Activated T-helper 1 cell treated with anti-CD3 and anti-CD28 coated beads, Interleukin-12 subunit alpha, Interleukin-12 subunit beta, Interleukin-2, Interleukin-4 antibody, amounts not matched to agents 30 ng/mL and 10 ng/mL and 1 ng/mL, durations not matched to agents 14 hours and 24 hours and 36 hours (primary cell): ENCODE data around the gene SDHC. TPM values are rescaled to one million over a fixed set of nuclear protein-coding genes. Genes with fewer than 3 reads are reported as not detected.
"Not testable (repeated sequence)": the region's sequence is repeated elsewhere in the genome, so short reads cannot be mapped to it uniquely, and the experiment has no call there.

Experiments used
- DNase-seq: peaks from one replicate; pipeline ENCODE4 v3.0.0; 2021; ENCODE audit warnings: low spot score
- H3K27ac Mint-ChIP-seq: one replicate; pipeline ENCODE4 v1.8.0; 2021; ENCODE audit warnings: mild to moderate bottlenecking, mixed read lengths
- H3K27me3 Mint-ChIP-seq: one replicate; pipeline ENCODE4 v1.8.0; 2022; ENCODE audit warnings: mild to moderate bottlenecking, moderate library complexity, mixed read lengths; ENCODE audit not compliant: insufficient read depth
- H3K36me3 Mint-ChIP-seq: one replicate; pipeline ENCODE4 v1.8.0; 2021; ENCODE audit warnings: low read depth, mixed read lengths
- H3K4me1 Mint-ChIP-seq: one replicate; pipeline ENCODE4 v1.8.0; 2021; ENCODE audit warnings: low read depth, mixed read lengths
- H3K4me3 Mint-ChIP-seq: one replicate; pipeline ENCODE4 v1.8.0; 2021; ENCODE audit warnings: mild to moderate bottlenecking, moderate library complexity, mixed read lengths
- H3K9me3 Mint-ChIP-seq: one replicate; pipeline ENCODE4 v1.8.0; 2021; ENCODE audit warnings: mixed read lengths
- intact Hi-C: fragments of 100-400 bp; cut with micrococcal nuclease; formaldehyde crosslinking; loops from one replicate; pipeline ENCODE4 v1.15.1; 2024
- total RNA-seq: library from RNA; stranded (reverse); gene quantifications from 2 replicates; pipeline ENCODE4 v1.2.3, GENCODE V29; 2022

The SDHC gene
- total RNA-seq, 1 donor from 2014 or later = 157 TPM

- DNase-seq = no peak
- Mint-ChIP-seq H3K27me3 (no peaks in the 10 kb centered on the region), H3K4me1 (peaks cover 5% of the 10 kb centered on the region), H3K9me3 (no peaks in the 10 kb centered on the region), H3K27ac (no peak overlapping the region), H3K36me3 (no peaks in the 10 kb centered on the region), H3K4me3 (no peak overlapping the region)
- intact Hi-C loops = no loop called here
These were observed 16.1 kb upstream of the SDHC start for GRCh38 chr1:161298116-161298515.

- no peak for DNase-seq
- H3K4me1 Mint-ChIP-seq = peaks cover 16% of the 10 kb centered on the region
- no peaks in the 10 kb centered on the region for H3K9me3 Mint-ChIP-seq
- H3K36me3 Mint-ChIP-seq = peaks cover 1% of the 10 kb centered on the region
- no peak overlapping the region for H3K27ac Mint-ChIP-seq
- no peaks in the 10 kb centered on the region for H3K27me3 Mint-ChIP-seq
- no peak overlapping the region for H3K4me3 Mint-ChIP-seq
- intact Hi-C loops = no loop called here
These were observed 14.8 kb upstream of the SDHC start for GRCh38 chr1:161299347-161299746.

- no peak for DNase-seq
- Mint-ChIP-seq H3K27ac (no peak overlapping the region), H3K4me3 (no peak overlapping the region), H3K27me3 (no peaks in the 10 kb centered on the region), H3K36me3 (peaks cover 1% of the 10 kb centered on the region), H3K9me3 (no peaks in the 10 kb centered on the region), H3K4me1 (peaks cover 27% of the 10 kb centered on the region)
- intact Hi-C loops = no loop called here
These were observed 13.7 kb upstream of the SDHC start for GRCh38 chr1:161300478-161300877.

- H3K4me3 Mint-ChIP-seq = peak overlapping the region; percentile 99
- peaks cover 3% of the 10 kb centered on the region for H3K36me3 Mint-ChIP-seq
- intact Hi-C loops = no loop called here
- DNase-seq = no peak
- no peaks in the 10 kb centered on the region for H3K27me3 Mint-ChIP-seq
- H3K9me3 Mint-ChIP-seq = no peaks in the 10 kb centered on the region
- peaks cover 52% of the 10 kb centered on the region for H3K4me1 Mint-ChIP-seq
- peak overlapping the region; percentile 94 for H3K27ac Mint-ChIP-seq
These were observed 9.0 kb upstream of the SDHC start for GRCh38 chr1:161304927-161305866.

GRCh38 chr1:161305867-161306519 lies 8.2 kb upstream of the SDHC start:
- Mint-ChIP-seq H3K36me3 (peaks cover 3% of the 10 kb centered on the region), H3K27ac (peak overlapping the region; percentile 94), H3K9me3 (no peaks in the 10 kb centered on the region), H3K4me1 (peaks cover 52% of the 10 kb centered on the region), H3K4me3 (peak overlapping the region; percentile 99), H3K27me3 (no peaks in the 10 kb centered on the region)
- intact Hi-C loops = loop anchor here (1.0 to 2.0 kb wide), 4 partner anchors 8 to 123 kb away; partner anchors contain the start of gene SDHC
- peak; percentile 82 for DNase-seq

GRCh38 chr1:161307230-161307768 lies 6.9 kb upstream of the SDHC start:
- peaks cover 3% of the 10 kb centered on the region for H3K36me3 Mint-ChIP-seq
- peaks cover 2% of the 10 kb centered on the region for H3K27me3 Mint-ChIP-seq
- peak overlapping the region; percentile 19 for H3K4me3 Mint-ChIP-seq
- peak overlapping the region; percentile 30 for H3K27ac Mint-ChIP-seq
- no peak for DNase-seq
- intact Hi-C loops = loop anchor here (2.0 kb wide), 1 partner anchor 124 kb away; no protein-coding TSS in a partner anchor
- H3K9me3 Mint-ChIP-seq = no peaks in the 10 kb centered on the region
- peaks cover 52% of the 10 kb centered on the region for H3K4me1 Mint-ChIP-seq

- Mint-ChIP-seq H3K9me3 (no peaks in the 10 kb centered on the region), H3K4me3 (no peak overlapping the region), H3K27ac (peak overlapping the region; percentile 10), H3K27me3 (peaks cover 2% of the 10 kb centered on the region), H3K4me1 (peaks cover 52% of the 10 kb centered on the region), H3K36me3 (peaks cover 3% of the 10 kb centered on the region)
- intact Hi-C loops = loop anchor here (2.0 kb wide), 1 partner anchor 125 kb away; no protein-coding TSS in a partner anchor
- no peak for DNase-seq
These were observed 6.1 kb upstream of the SDHC start for GRCh38 chr1:161307892-161308638.

- H3K4me3 Mint-ChIP-seq = no peak within 1 kb of the TSS
- H3K9me3 Mint-ChIP-seq = no peaks in the 10 kb centered on the region
- peaks cover 2% of the 10 kb centered on the region for H3K36me3 Mint-ChIP-seq
- DNase-seq = no peak
- peaks cover 47% of the 10 kb centered on the region for H3K4me1 Mint-ChIP-seq
- no peak within 1 kb of the TSS for H3K27ac Mint-ChIP-seq
- peaks cover 2% of the 10 kb centered on the region for H3K27me3 Mint-ChIP-seq
- intact Hi-C loops = no loop called here
These were observed 4.3 kb upstream of the SDHC start, which contains the start of gene MPZ for GRCh38 chr1:161309868-161310267. Gene MPZ (minus strand): TSS chr1:161309968. CDS start chr1:161309905, 63 bp downstream.

GRCh38 chr1:161311595-161312181 lies 2.5 kb upstream of the SDHC start:
- DNase-seq = no peak
- intact Hi-C loops = no loop called here
- Mint-ChIP-seq H3K27me3 (peaks cover 2% of the 10 kb centered on the region), H3K27ac (no peak overlapping the region), H3K9me3 (no peaks in the 10 kb centered on the region), H3K36me3 (no peaks in the 10 kb centered on the region), H3K4me3 (no peak overlapping the region), H3K4me1 (peaks cover 46% of the 10 kb centered on the region)

- peak overlapping the region; percentile 87 for H3K27ac Mint-ChIP-seq
- H3K36me3 Mint-ChIP-seq = peaks cover 2% of the 10 kb centered on the region
- peak overlapping the region; percentile 99 for H3K4me3 Mint-ChIP-seq
- no peak for DNase-seq
- H3K27me3 Mint-ChIP-seq = peaks cover 2% of the 10 kb centered on the region
- H3K4me1 Mint-ChIP-seq = peaks cover 28% of the 10 kb centered on the region
- intact Hi-C loops = loop anchor here (1.0 to 2.0 kb wide), 5 partner anchors 7 to 111 kb away; partner anchors contain the start of gene NDUFS2
- no peaks in the 10 kb centered on the region for H3K9me3 Mint-ChIP-seq
These were observed 504 bp upstream of the SDHC start for GRCh38 chr1:161313554-161314200.

GRCh38 chr1:161315841-161316674 lies 1.9 kb downstream of the SDHC start:
- not testable (repeated sequence) for H3K27ac Mint-ChIP-seq, H3K27me3 Mint-ChIP-seq, H3K36me3 Mint-ChIP-seq, DNase-seq, H3K9me3 Mint-ChIP-seq
- Mint-ChIP-seq H3K4me1 (peaks cover 26% of the 10 kb centered on the region), H3K4me3 (peak overlapping the region; percentile 99)
- intact Hi-C loops = loop anchor here (2.0 kb wide), 1 partner anchor 75 kb away; no protein-coding TSS in a partner anchor
